Esophagus muscularis mucosa (tissue), 4 donors: ENCODE data around the gene YKT6. TPM values are rescaled to one million over a fixed set of nuclear protein-coding genes. Genes with fewer than 3 reads are reported as not detected.

ENCODE experiments used
- DNase-seq: peaks from one replicate; pipeline ENCODE4 v3.0.0-alpha.2; 2017; ENCODE audit errors: extremely low spot score
- H3K27ac ChIP-seq, 4 donors: fragments of 200-600 bp; sonication (generic); replicated peaks in 1 of 4; 1 replicate in 3 of 4; 2 replicates in 1 of 4; pipeline ENCODE4 v1.5.1; 2016 to 2019; ENCODE audit warnings: mild to moderate bottlenecking in 1 of 4
- H3K27me3 ChIP-seq, 4 donors: fragments of 200-600 bp; sonication (generic); one replicate each; pipeline versions ENCODE4 v1.5.1 to v1.6.0; 2016 to 2019
- H3K36me3 ChIP-seq, 4 donors: fragments of 200-600 bp; sonication (generic); one replicate each; pipeline ENCODE4 v1.5.1; 2016 to 2019
- H3K4me1 ChIP-seq, 4 donors: fragments of 200-600 bp; sonication (generic); one replicate each; pipeline ENCODE4 v1.5.1; 2016 to 2019
- H3K4me3 ChIP-seq, 4 donors: fragments of 200-600 bp; sonication (generic); 1 replicate in 2 of 4; 2 replicates in 2 of 4; pipeline ENCODE4 v1.5.1; 2016 to 2019; ENCODE audit warnings: mild to moderate bottlenecking in 4 of 4, moderate library complexity in 1 of 4
- H3K9me3 ChIP-seq, 4 donors: fragments of 200-600 bp; sonication (generic); 1 replicate in 3 of 4; 2 replicates in 1 of 4; pipeline ENCODE4 v1.5.1; 2016 to 2019
- CTCF ChIP-seq, 3 experiments: fragments of 200-600 bp in 2 of 3; fragments of 450-650 bp in 1 of 3; sonication (generic) in 2 of 3; IDR thresholded peaks; one replicate each; pipeline ENCODE4 v1.5.1; 2017 to 2019; ENCODE audit warnings: antibody characterized with exemption in 3 of 3, mild to moderate bottlenecking in 2 of 3, moderate library complexity in 1 of 3
- EP300 ChIP-seq: sonication (generic); formaldehyde crosslinking; IDR thresholded peaks from one replicate; pipeline ENCODE4 v1.6.1; 2017; ENCODE audit warnings: antibody characterized with exemption
- POLR2A ChIP-seq: fragments of 450-650 bp; IDR thresholded peaks from one replicate; pipeline ENCODE4 v1.6.1; 2017; ENCODE audit warnings: antibody characterized with exemption, moderate library complexity, mild to moderate bottlenecking, low read depth
- POLR2AphosphoS5 ChIP-seq, 2 donors: sonication (generic); formaldehyde crosslinking; IDR thresholded peaks; one replicate each; pipeline ENCODE4 v1.6.1; 2017; ENCODE audit warnings: antibody characterized with exemption in 2 of 2
- WGBS: methylation state at CpG from one replicate; pipeline ENCODE4 v1.1.5; 2018; 5-methylcytosine and 5-hydroxymethylcytosine counted together
- intact Hi-C: fragments of 100-400 bp; cut with DNase I; formaldehyde crosslinking; loops from one replicate; pipeline ENCODE4 v1.15.1; 2023
- total RNA-seq, 4 donors: library from RNA; depleted of rRNA; stranded (reverse); fragments of >200 nt; gene quantifications; one replicate each; pipeline versions ENCODE4 v1.1.0 to v1.2.1, GENCODE V29; 2016

YKT6 gene
- total RNA-seq, 4 donors from 2014 or later, result 49.8 to 79.5 (median 64.4) TPM

GRCh38 chr7:44235582-44236332, 35.0 kb downstream of the YKT6 start:
- DNase-seq, result no peak
- intact Hi-C loops, result no loop called here
- no peaks in the 10 kb centered on the region for H3K36me3 ChIP-seq
- no peaks in the 10 kb centered on the region for H3K4me1 ChIP-seq
- no peak overlapping the region for H3K27ac ChIP-seq
- peaks cover 0 to 24% (median 0%) of the 10 kb centered on the region in 4 donors for H3K27me3 ChIP-seq
- H3K4me3 ChIP-seq, result no peak overlapping the region
- no peaks in the 10 kb centered on the region for H3K9me3 ChIP-seq
- TF ChIP-seq POLR2A, result no peak
- no peak for TF ChIP-seq POLR2AphosphoS5 (IDR thresholded peaks at IDR 0.05)
- TF ChIP-seq CTCF (IDR thresholded peaks at IDR 0.05), result no peak
- TF ChIP-seq EP300, result no peak
- WGBS, result 80% methylated on average over 8 of the region's 22 CpGs

- WGBS, result 52% methylated on average over 2 of the region's 4 CpGs
- intact Hi-C loops, result no loop called here
- H3K27ac ChIP-seq, result no peak overlapping the region
- no peak overlapping the region for H3K4me3 ChIP-seq
- H3K36me3 ChIP-seq, result no peaks in the 10 kb centered on the region
- H3K4me1 ChIP-seq, result peaks cover 0 to 6% (median 4%) of the 10 kb centered on the region in 4 donors
- peaks cover 0 to 24% (median 0%) of the 10 kb centered on the region in 4 donors for H3K27me3 ChIP-seq
- no peaks in the 10 kb centered on the region for H3K9me3 ChIP-seq
- TF ChIP-seq POLR2AphosphoS5 (IDR thresholded peaks at IDR 0.05), result no peak
- no peak for TF ChIP-seq EP300
- TF ChIP-seq CTCF (IDR thresholded peaks at IDR 0.05), result no peak
- no peak for TF ChIP-seq POLR2A
- no peak for DNase-seq
Observed at GRCh38 chr7:44236333-44236728, 35.6 kb downstream of the YKT6 start.

- intact Hi-C loops, result no loop called here
- WGBS, result 90% methylated on average over 2 of the region's 10 CpGs
- peaks cover 0 to 24% (median 0%) of the 10 kb centered on the region in 4 donors for H3K27me3 ChIP-seq
- no peaks in the 10 kb centered on the region for H3K36me3 ChIP-seq
- no peak for TF ChIP-seq POLR2A
- TF ChIP-seq EP300, result no peak
- no peak for TF ChIP-seq CTCF (IDR thresholded peaks at IDR 0.05)
- TF ChIP-seq POLR2AphosphoS5 (IDR thresholded peaks at IDR 0.05), result no peak
- DNase-seq, result no peak
- H3K4me3 ChIP-seq, result no peak overlapping the region
- peaks cover 0 to 8% (median 6%) of the 10 kb centered on the region in 4 donors for H3K4me1 ChIP-seq
- no peak overlapping the region for H3K27ac ChIP-seq
- no peaks in the 10 kb centered on the region for H3K9me3 ChIP-seq
Observed at GRCh38 chr7:44237696-44238095, 36.9 kb downstream of the YKT6 start.

GRCh38 chr7:44238116-44238695, 37.4 kb downstream of the YKT6 start:
- Histone ChIP-seq H3K27ac (no peak overlapping the region), H3K9me3 (no peaks in the 10 kb centered on the region), H3K4me3 (no peak overlapping the region), H3K4me1 (peaks cover 0 to 8% (median 6%) of the 10 kb centered on the region in 4 donors), H3K27me3 (peaks cover 0 to 24% (median 0%) of the 10 kb centered on the region in 4 donors), H3K36me3 (no peaks in the 10 kb centered on the region)
- intact Hi-C loops, result no loop called here
- WGBS, result 56% methylated on average over 8 of the region's 17 CpGs
- DNase-seq, result no peak
- TF ChIP-seq CTCF (IDR thresholded peaks at IDR 0.05) (no peak), POLR2AphosphoS5 (IDR thresholded peaks at IDR 0.05) (no peak), POLR2A (no peak), EP300 (no peak)
